ENCODE measurements around the gene RNF25. TPM values are rescaled to one million over a fixed set of nuclear protein-coding genes. Genes with fewer than 3 reads are reported as not detected.

The RNF25 gene
- total and polyA plus RNA-seq, 2 of the 4 experiments (the other 2 are of a cell fraction), result 56.5 to 78.1 TPM

DNA sequence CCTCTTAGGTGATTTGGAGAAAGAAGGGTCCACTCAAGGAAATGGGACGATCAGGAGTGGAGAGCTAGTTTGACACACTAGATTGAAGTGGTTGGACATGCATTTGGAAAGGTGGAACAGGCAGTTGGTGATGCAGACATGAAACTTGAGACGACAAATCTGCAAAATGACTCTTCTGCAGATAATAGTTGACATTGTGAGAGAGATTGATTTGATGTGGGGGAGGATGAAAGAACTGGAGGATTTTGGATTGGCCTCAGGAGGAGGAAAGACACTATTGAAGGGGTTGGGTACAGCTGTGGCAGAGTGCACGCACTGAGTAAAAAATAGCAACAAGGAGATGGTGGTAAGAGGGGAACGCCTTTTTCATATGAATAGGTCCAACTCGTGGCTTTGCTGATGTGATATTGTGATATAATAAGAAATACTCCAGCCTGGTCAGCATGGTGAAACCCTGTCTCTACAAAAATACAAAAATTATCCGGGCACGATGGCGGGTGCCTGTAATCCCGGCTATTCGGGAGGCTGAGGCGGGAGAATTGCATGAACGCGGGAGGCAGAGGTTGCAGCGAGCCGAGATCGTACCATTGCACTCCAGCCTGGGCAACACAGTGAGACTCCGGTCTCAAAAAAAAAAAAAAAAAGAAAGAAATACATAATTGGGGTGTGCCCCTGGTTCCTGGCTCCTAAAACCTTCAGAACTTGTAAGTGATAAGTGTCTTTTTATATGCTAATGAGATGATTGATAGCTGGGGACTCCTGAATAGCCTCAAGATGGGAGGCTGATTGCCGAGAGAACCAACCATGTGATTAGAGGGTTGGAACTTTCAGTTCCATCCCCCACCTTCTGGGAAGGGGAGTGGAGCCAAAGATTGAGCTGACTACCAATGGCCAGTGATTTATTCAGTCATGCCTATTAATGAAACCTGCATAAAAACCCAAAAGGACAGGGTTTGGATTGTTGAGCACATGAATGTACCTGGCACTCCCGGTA is 48.5 kb upstream of the RNF25 start:
- H3K4me1 ChIP-seq (ENCODE audit: control insufficient read depth, insufficient read depth, low read length), result peaks cover 12% of the 10 kb centered on the region
- peaks cover 41 to 82% of the 10 kb centered on the region in 2 experiments for H3K79me1 ChIP-seq (ENCODE audit: low read depth in 1 of 2, low read length in 2 of 2)
- H2AFZ ChIP-seq (replicated peaks; ENCODE audit: low read length, poor library complexity), result no peak overlapping the region
- POLR2A ChIA-PET (ENCODE audit: unreplicated experiment), result interaction anchor here (1.2 kb wide), 1 partner anchor 11 kb away, joined by 4 read pairs; no protein-coding TSS in a partner anchor
- no peak overlapping the region for H3K56ac ChIP-seq (ENCODE audit: extremely low read depth, insufficient read depth, low read length)
- no peak overlapping the region for H4K91ac ChIP-seq (ENCODE audit: insufficient read depth, low read depth, low read length)
- no peak overlapping the region; the same call in 1 of the 2 replicates for H3K23ac ChIP-seq (ENCODE audit: low read depth, low read length)
- in situ Hi-C loops (cut with MboI; ENCODE audit: low sequenced_read_pairs), result no loop called here
- TF ChIP-seq MAZ (IDR thresholded peaks at IDR 0.05; ENCODE audit: borderline replicate concordance, low read depth, low read length) (no peak), MXI1 (IDR thresholded peaks at IDR 0.05; ENCODE audit: borderline replicate concordance, low read depth, low read length) (no peak), RFX5 (IDR thresholded peaks at IDR 0.05; ENCODE audit: low read depth, low read length) (no peak), SMC3 (IDR thresholded peaks at IDR 0.05; ENCODE audit: low read depth, low read length) (no peak), POLR2A (IDR thresholded peaks at IDR 0.05; ENCODE audit: low read depth, low read length) (no peak), CHD1 (IDR thresholded peaks at IDR 0.05; ENCODE audit: low read depth, low read length) (no peak), RCOR1 (IDR thresholded peaks at IDR 0.05; ENCODE audit: insufficient replicate concordance, low read length) (no peak)
- TF ChIP-seq, protein P1, sequence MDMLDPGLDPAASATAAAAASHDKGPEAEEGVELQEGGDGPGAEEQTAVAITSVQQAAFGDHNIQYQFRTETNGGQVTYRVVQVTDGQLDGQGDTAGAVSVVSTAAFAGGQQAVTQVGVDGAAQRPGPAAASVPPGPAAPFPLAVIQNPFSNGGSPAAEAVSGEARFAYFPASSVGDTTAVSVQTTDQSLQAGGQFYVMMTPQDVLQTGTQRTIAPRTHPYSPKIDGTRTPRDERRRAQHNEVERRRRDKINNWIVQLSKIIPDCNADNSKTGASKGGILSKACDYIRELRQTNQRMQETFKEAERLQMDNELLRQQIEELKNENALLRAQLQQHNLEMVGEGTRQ (IDR thresholded peaks at IDR 0.05; ENCODE audit: low read depth, low read length), result no peak
- no peak overlapping the region for H2AK5ac ChIP-seq (ENCODE audit: low read depth, low read length)
- no peak overlapping the region for H2BK15ac ChIP-seq (ENCODE audit: low read depth, low read length)
- H2BK120ac ChIP-seq (ENCODE audit: low read depth, low read length), result no peak overlapping the region
- WGBS, 2 experiments (ENCODE audit: extremely low coverage in 2 of 2, insufficient read length in 1 of 2), result 100% methylated on average over 7 of the region's 19 CpGs; no CpG with 5 or more reads in 1 of the 2 experiments
- peaks cover 2% of the 10 kb centered on the region; the same call in 1 of the 2 replicates for H3K9me3 ChIP-seq (ENCODE audit: control insufficient read depth, insufficient read depth, low read length)
- H3K4me3 ChIP-seq (ENCODE audit: insufficient read depth, low read depth, low read length), result no peak overlapping the region
- intact Hi-C loops (cut with micrococcal nuclease), result no loop called here
- no peak overlapping the region for H4K8ac ChIP-seq (ENCODE audit: low read depth in 2 of 2, low read length in 2 of 2)
- ATAC-seq (ENCODE audit: low read depth), result no peak
- no peaks in the 10 kb centered on the region for H4K20me1 ChIP-seq (ENCODE audit: insufficient read depth, low read length)
- H2BK20ac ChIP-seq (ENCODE audit: low read depth, low read length), result no peak overlapping the region
- peaks cover 9% of the 10 kb centered on the region for H3K9me1 ChIP-seq (ENCODE audit: insufficient read depth, low read length)
- no peak overlapping the region for H3K27ac ChIP-seq (ENCODE audit: insufficient read depth, low read length)
- DNase-seq, result no peak
- H3K9ac ChIP-seq (ENCODE audit: low read depth, low read length), result no peak overlapping the region
- peaks cover 1% of the 10 kb centered on the region; the same call in 1 of the 2 replicates for H3K36me3 ChIP-seq (ENCODE audit: control insufficient read depth, insufficient read depth, low read length)
- CTCF ChIA-PET, result no interaction called here
- no TSS peak for BruUV-seq (replicated peaks)
- no peak overlapping the region for H3K4ac ChIP-seq (ENCODE audit: low read depth, low read length)
- no peak overlapping the region for H2BK5ac ChIP-seq (ENCODE audit: low read depth, low read length, poor library complexity, severe bottlenecking)
- no peak overlapping the region for H3K18ac ChIP-seq (ENCODE audit: low read depth, low read length)
- dilution Hi-C loops (cut with HindIII; ENCODE audit: low sequenced_read_pairs, unreplicated experiment), result no loop called here
- no peaks in the 10 kb centered on the region for H3K27me3 ChIP-seq (ENCODE audit: control insufficient read depth, insufficient read depth, low read length)
- no peak overlapping the region for H4K5ac ChIP-seq (ENCODE audit: low read depth, low read length)
- no peak overlapping the region for H2AK9ac ChIP-seq (replicated peaks; ENCODE audit: low read depth, low read length, poor library complexity)
- H3K4me2 ChIP-seq (ENCODE audit: low read depth, low read length), result no peak overlapping the region
- no peak overlapping the region for H3K14ac ChIP-seq (replicated peaks; ENCODE audit: low read depth, low read length)
